Mucosa of descending colon (tissue), 3 donors: ENCODE data around the gene CEP192. TPM values are rescaled to one million over a fixed set of nuclear protein-coding genes. Genes with fewer than 3 reads are reported as not detected.
A peak's percentile ranks its signal among the peaks of the same experiment; 100 is the strongest.

Experiments
- ATAC-seq: fragments of 200-7000 bp; cut with Tn5 transposase; one replicate; pipeline ENCODE4 v1.9.1; 2020; ENCODE audit warnings: mild to moderate bottlenecking, moderate library complexity
- DNase-seq, 3 donors: peaks; one replicate each; pipeline ENCODE4 v3.0.0-alpha.2; 2020
- H3K36me3 ChIP-seq: fragments of 200-600 bp; one replicate; pipeline ENCODE4 v1.8.0; 2021; ENCODE audit warnings: low read depth, mild to moderate bottlenecking
- H3K4me1 ChIP-seq: fragments of 200-600 bp; one replicate; pipeline ENCODE4 v1.8.0; 2021; ENCODE audit warnings: low read depth, mild to moderate bottlenecking
- H3K4me3 ChIP-seq: fragments of 200-600 bp; one replicate; pipeline ENCODE4 v1.8.0; 2021; ENCODE audit warnings: mild to moderate bottlenecking
- H3K9me3 ChIP-seq: fragments of 200-600 bp; one replicate; pipeline ENCODE4 v1.8.0; 2021; ENCODE audit warnings: mild to moderate bottlenecking
- CTCF ChIP-seq: fragments of 200-600 bp; IDR thresholded peaks from one replicate; pipeline ENCODE4 v1.8.0; 2022; ENCODE audit warnings: antibody characterized with exemption, mild to moderate bottlenecking
- intact Hi-C, 2 donors: fragments of 100-400 bp; cut with DNase I in 1 of 2; cut with micrococcal nuclease in 1 of 2; formaldehyde crosslinking; loops; one replicate each; pipeline versions ENCODE4 v1.11.0 to v1.11.1; 2022; cut with DNase I, micrococcal nuclease
- total RNA-seq, 3 donors: library from RNA; stranded (reverse); fragmentation: NEBNext Ultra II Directional in 2 of 3; extraction: Animal tissue kit (Norgen Biotek cat#: 25700) in 2 of 3; gene quantifications; one replicate each; pipeline versions ENCODE4 v1.2.1 to v1.2.4, GENCODE V29; 2021 to 2023
- donor health status: DM: no; HTN: no; CAD: no; lungs with moderate emphysema.
- donor health status: DM: no; HTN: no; CAD: no.
- donor health status: DM: no; HTN: yes; CAD: no.

The CEP192 gene
- total RNA-seq, 3 donors from 2014 or later: 22.6 to 33.6 (median 27.7) TPM

GRCh38 chr18:13039806-13040205 lies 48.6 kb downstream of the CEP192 start:
- DNase-seq (no peak), ATAC-seq (no peak)
- intact Hi-C loops: no loop called here
- no peak for TF ChIP-seq CTCF
- Histone ChIP-seq H3K36me3 (no peaks in the 10 kb centered on the region), H3K9me3 (no peaks in the 10 kb centered on the region), H3K4me1 (no peaks in the 10 kb centered on the region), H3K4me3 (no peak overlapping the region)

- intact Hi-C loops: no loop called here
- DNase-seq (no peak), ATAC-seq (no peak)
- no peaks in the 10 kb centered on the region for H3K9me3 ChIP-seq
- H3K36me3 ChIP-seq: no peaks in the 10 kb centered on the region
- H3K4me3 ChIP-seq: no peak overlapping the region
- TF ChIP-seq CTCF: no peak
- no peaks in the 10 kb centered on the region for H3K4me1 ChIP-seq
These were observed 51.9 kb downstream of the CEP192 start for GRCh38 chr18:13043066-13043465.

GRCh38 chr18:13048061-13048595 lies 57.0 kb downstream of the CEP192 start:
- no peaks in the 10 kb centered on the region for H3K36me3 ChIP-seq
- intact Hi-C loops: no loop called here
- H3K4me1 ChIP-seq: no peaks in the 10 kb centered on the region
- DNase-seq (no peak), ATAC-seq (no peak)
- TF ChIP-seq CTCF: no peak
- H3K4me3 ChIP-seq: no peak overlapping the region
- H3K9me3 ChIP-seq: no peaks in the 10 kb centered on the region

- no peak for TF ChIP-seq CTCF
- H3K4me1 ChIP-seq: no peaks in the 10 kb centered on the region
- peaks cover 7% of the 10 kb centered on the region for H3K36me3 ChIP-seq
- ATAC-seq (no peak), DNase-seq (no peak)
- intact Hi-C loops: no loop called here
- H3K4me3 ChIP-seq: no peak overlapping the region
- H3K9me3 ChIP-seq: no peaks in the 10 kb centered on the region
These were observed 60.0 kb downstream of the CEP192 start for GRCh38 chr18:13051159-13051558.

- no peak for TF ChIP-seq CTCF
- intact Hi-C loops: no loop called here
- Histone ChIP-seq H3K36me3 (peaks cover 7% of the 10 kb centered on the region), H3K4me3 (no peak overlapping the region), H3K9me3 (no peaks in the 10 kb centered on the region), H3K4me1 (no peaks in the 10 kb centered on the region)
- peak; percentile 55 for ATAC-seq
- DNase-seq: no peak
These were observed 60.8 kb downstream of the CEP192 start for GRCh38 chr18:13051950-13052349.

GRCh38 chr18:13054336-13054735 lies 63.2 kb downstream of the CEP192 start:
- no peak for TF ChIP-seq CTCF
- DNase-seq (no peak), ATAC-seq (no peak)
- H3K36me3 ChIP-seq: peaks cover 7% of the 10 kb centered on the region
- no peaks in the 10 kb centered on the region for H3K9me3 ChIP-seq
- H3K4me1 ChIP-seq: no peaks in the 10 kb centered on the region
- intact Hi-C loops: no loop called here
- H3K4me3 ChIP-seq: no peak overlapping the region
